Muscle layer of colon (tissue), 2 donors: ENCODE measurements around the gene DOCK1.

Source experiments
- H3K27ac ChIP-seq: one replicate; pipeline ENCODE4 v1.7.0; 2013; ENCODE audit warnings: low read depth, mild to moderate bottlenecking, low read length, moderate library complexity
- H3K27me3 ChIP-seq, 2 donors: one replicate each; pipeline ENCODE4 v1.7.0; 2013; ENCODE audit warnings: low read length in 2 of 2, mild to moderate bottlenecking in 2 of 2; ENCODE audit not compliant: insufficient read depth in 2 of 2, control insufficient read depth in 1 of 2
- H3K36me3 ChIP-seq: one replicate; pipeline ENCODE4 v1.7.0; 2013; ENCODE audit warnings: mild to moderate bottlenecking, low read length; ENCODE audit not compliant: insufficient read depth
- H3K4me1 ChIP-seq: one replicate; pipeline ENCODE4 v1.7.0; 2013; ENCODE audit warnings: mild to moderate bottlenecking, low read length; ENCODE audit not compliant: insufficient read depth
- H3K4me3 ChIP-seq, 2 donors: one replicate each; pipeline ENCODE4 v1.7.0; 2013; ENCODE audit warnings: low read length in 2 of 2, low read depth in 1 of 2, mild to moderate bottlenecking in 1 of 2, moderate library complexity in 1 of 2
- H3K9ac ChIP-seq: one replicate; pipeline ENCODE4 v1.7.0; 2013; ENCODE audit warnings: low read length
- H3K9me3 ChIP-seq: one replicate; pipeline ENCODE4 v1.7.0; 2013; ENCODE audit warnings: mild to moderate bottlenecking, low read length
- donor health status: abdominal sarcoma.
- donor health status: Adenocarcinoma of cecum.

Gene DOCK1

DNA sequence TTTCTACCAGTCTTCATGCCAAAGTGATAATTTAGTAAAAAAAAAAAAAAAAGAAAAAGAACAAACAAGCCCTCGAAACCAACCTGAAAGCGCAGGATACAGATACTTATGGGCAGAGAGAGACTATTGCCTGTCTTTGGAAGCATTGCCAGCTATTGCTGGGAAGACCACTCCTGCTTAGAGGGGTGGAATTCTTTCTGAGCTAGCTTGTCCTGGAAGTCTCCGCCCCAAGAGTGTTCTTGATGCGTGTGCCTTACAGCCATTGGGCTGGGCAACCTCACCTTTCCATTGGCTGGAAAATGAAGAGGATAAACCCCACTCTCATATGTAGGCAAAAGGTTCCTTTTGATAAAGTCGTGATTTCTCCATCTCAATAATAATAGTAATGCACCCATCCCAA, 311.0 kb downstream of the DOCK1 start:
- H3K9me3 ChIP-seq, result no peaks in the 10 kb centered on the region
- H3K9ac ChIP-seq, result no peak overlapping the region
- H3K27ac ChIP-seq, result no peak overlapping the region
- H3K4me3 ChIP-seq, result no peak overlapping the region
- H3K36me3 ChIP-seq, result no peaks in the 10 kb centered on the region
- no peaks in the 10 kb centered on the region for H3K4me1 ChIP-seq
- no peaks in the 10 kb centered on the region for H3K27me3 ChIP-seq

DNA sequence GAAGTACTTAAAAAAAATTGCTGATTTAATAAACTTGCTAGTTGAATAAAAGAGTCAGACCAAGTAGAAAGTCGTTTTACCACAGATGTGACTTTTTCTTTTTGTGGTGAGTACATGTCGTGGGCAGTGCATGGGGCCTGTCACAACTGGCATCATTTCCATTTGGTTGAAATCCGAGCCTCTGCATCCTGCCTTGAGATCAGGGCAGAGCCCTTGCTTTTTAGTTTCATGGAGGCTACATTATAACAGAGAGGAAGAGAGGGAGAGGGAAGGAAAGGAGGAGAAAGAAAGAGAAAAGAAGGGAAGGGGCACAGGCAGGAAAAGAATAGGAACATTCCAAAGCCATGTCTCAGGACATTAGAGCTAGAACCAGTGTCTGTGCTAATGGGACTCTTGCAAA, 311.6 kb downstream of the DOCK1 start:
- Histone ChIP-seq H3K27me3 (no peaks in the 10 kb centered on the region), H3K4me3 (no peak overlapping the region), H3K4me1 (no peaks in the 10 kb centered on the region), H3K27ac (no peak overlapping the region), H3K36me3 (no peaks in the 10 kb centered on the region), H3K9me3 (no peaks in the 10 kb centered on the region), H3K9ac (no peak overlapping the region)

DNA sequence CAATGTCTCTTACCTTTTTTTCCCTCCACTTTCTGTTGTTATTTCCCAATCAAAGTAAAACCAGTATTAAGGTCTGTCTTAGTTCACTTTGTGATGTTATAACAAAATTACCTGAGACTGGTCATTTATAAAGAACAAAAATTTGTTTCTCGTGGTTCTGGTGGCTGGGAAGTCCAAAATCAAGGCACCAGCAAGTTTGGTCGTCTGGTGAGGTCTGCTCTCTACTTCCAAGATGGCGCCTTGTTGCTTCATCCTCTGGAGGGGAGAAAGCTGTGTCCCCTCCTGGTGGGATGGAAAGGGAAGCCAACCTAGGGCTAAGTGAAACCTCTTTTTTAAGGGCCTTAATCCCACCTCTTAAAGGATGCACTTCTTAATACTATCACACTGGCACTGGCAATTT, 313.4 kb downstream of the DOCK1 start:
- H3K9ac ChIP-seq, result no peak overlapping the region
- no peaks in the 10 kb centered on the region for H3K9me3 ChIP-seq
- no peaks in the 10 kb centered on the region for H3K4me1 ChIP-seq
- no peaks in the 10 kb centered on the region for H3K27me3 ChIP-seq
- no peak overlapping the region for H3K27ac ChIP-seq
- no peak overlapping the region for H3K4me3 ChIP-seq
- H3K36me3 ChIP-seq, result no peaks in the 10 kb centered on the region

DNA sequence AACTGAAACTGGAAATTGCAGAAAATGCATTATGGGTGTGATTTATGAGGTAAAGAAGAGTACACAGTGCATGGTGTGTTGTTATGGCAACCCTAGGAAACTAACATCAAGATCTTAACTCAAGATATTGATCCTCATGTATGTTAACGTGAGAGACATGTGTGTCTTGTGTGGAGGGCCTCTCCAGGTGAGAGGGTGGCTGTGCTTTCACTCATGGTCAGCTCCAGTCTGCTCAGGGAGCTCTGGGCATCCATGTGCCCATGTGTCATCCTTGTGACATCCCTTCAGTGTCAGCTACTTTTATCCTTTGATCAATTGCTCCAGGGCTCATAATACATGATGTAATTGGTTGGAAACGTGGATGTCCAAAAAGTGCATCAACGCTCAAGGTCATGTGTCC, 316.1 kb downstream of the DOCK1 start:
- Histone ChIP-seq H3K9me3 (no peaks in the 10 kb centered on the region), H3K4me1 (no peaks in the 10 kb centered on the region), H3K27me3 (no peaks in the 10 kb centered on the region), H3K27ac (no peak overlapping the region), H3K9ac (no peak overlapping the region), H3K36me3 (no peaks in the 10 kb centered on the region), H3K4me3 (no peak overlapping the region)

DNA sequence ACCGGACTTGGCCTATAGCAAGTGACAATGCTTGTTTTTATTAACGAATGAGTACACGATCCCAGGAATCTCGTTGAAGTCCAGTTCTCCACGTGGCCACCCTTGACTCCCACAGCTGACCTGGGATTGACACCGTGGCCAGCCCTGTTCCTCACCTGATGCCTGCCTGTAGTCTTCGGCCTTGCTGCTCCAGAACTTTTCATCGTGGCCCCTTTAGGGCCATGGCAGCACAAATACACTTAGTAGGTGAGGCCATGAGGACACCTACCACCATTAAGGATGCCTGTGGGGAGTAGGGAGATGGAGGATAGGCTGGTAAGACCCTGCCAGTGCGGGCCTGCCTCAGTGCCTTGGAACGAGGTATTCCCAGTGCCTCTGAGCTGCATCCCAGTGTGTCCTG, 321.8 kb downstream of the DOCK1 start:
- H3K4me3 ChIP-seq, result no peak overlapping the region
- H3K27me3 ChIP-seq, result no peaks in the 10 kb centered on the region
- H3K9me3 ChIP-seq, result no peaks in the 10 kb centered on the region
- no peaks in the 10 kb centered on the region for H3K36me3 ChIP-seq
- H3K4me1 ChIP-seq, result no peaks in the 10 kb centered on the region
- H3K27ac ChIP-seq, result no peak overlapping the region
- H3K9ac ChIP-seq, result no peak overlapping the region

DNA sequence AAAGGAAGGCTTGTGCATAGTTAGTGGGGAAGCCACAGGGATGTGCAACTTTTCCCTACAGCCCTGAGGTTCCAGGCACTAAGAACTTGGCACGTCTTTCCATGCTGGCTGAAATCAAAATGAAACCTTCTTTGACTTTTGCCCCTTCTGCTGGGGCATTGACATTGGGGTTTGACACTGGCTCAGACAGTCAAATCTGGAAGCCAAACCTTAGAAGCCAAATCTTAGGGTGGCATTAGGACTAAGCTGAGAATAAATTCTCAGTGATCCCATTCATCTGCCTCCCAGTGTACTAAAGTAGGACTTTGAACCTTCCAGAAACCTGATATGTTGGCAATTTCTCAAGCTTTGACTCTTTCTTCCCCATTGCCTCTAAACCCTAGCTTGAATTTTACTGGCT, 322.4 kb downstream of the DOCK1 start:
- Histone ChIP-seq H3K4me1 (no peaks in the 10 kb centered on the region), H3K9ac (no peak overlapping the region), H3K36me3 (no peaks in the 10 kb centered on the region), H3K9me3 (no peaks in the 10 kb centered on the region), H3K4me3 (no peak overlapping the region), H3K27me3 (no peaks in the 10 kb centered on the region), H3K27ac (no peak overlapping the region)

DNA sequence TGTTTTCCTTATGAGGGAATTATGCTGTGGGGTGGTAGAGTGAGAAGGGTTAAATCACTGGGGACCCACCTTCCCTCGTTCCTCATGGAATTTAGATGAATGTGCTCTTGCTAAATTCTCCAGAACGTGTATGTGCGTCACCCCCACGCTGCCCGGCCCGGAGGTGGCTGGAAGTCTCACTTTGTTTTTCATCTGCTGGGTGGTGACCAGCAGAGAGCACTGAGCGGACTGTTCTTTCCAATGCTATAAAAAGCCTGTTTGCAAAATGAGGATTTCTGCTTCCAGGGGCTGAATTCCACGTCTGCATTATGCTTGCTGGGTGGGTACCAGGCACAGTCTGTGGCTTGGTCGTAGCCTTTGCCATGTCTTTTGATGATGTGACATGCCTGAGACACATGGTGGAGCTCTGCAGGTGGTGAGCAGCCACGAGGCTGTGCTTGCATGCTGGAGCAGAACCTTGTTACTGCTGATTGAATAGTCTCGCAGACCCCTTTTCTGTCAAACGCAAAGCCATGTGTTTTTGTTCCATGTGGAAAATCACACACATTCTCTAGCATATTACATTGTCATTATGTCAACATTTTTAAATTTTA, 323.1 kb downstream of the DOCK1 start:
- Histone ChIP-seq H3K9me3 (no peaks in the 10 kb centered on the region), H3K27ac (no peak overlapping the region), H3K27me3 (no peaks in the 10 kb centered on the region), H3K9ac (no peak overlapping the region), H3K4me1 (no peaks in the 10 kb centered on the region), H3K4me3 (no peak overlapping the region), H3K36me3 (no peaks in the 10 kb centered on the region)

DNA sequence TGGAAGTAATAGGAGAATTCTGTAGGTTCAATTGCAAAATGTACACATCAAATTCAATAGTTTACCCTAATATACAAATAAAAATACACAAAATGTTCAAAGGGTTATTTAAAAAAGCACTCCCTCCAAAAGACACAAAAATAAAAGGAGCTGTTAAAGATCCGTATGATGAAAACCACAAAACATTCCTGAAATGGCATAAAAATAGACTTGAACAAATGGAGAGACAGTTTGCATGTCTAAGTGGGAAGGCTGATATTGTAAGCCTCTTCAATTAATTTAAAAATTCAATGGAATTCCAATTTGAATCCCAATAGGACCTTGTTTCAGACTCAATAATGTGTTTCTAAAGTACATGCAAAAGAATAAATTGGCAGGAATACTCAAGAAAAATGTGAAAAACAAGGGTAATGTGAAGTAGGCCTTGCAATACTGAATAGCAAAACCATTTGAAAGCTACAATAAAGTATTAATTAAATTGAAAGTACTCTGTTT, 329.1 kb downstream of the DOCK1 start:
- Histone ChIP-seq H3K4me1 (no peaks in the 10 kb centered on the region), H3K9me3 (no peaks in the 10 kb centered on the region), H3K36me3 (no peaks in the 10 kb centered on the region), H3K9ac (no peak overlapping the region), H3K27ac (no peak overlapping the region), H3K4me3 (no peak overlapping the region), H3K27me3 (no peaks in the 10 kb centered on the region)

DNA sequence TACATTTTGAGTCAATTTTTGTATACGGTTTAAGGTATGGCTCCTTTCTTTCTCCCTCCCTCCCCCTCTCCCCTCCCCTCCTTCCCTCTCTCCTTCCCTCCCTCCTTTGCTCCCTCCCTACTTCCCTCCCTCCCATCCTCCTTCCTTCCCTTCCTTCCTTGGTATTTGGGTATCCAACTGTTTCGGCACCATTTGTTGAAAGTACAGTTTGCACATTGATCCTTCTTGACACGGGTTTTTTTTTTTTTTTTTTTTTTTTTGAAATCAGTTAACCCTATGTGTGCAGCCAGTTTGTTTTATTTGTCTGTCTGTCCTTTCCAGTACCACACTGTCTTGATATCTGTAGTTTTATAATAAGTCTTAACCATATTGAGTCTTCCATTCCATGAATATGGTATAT, 331.0 kb downstream of the DOCK1 start:
- H3K27me3 ChIP-seq, result no peaks in the 10 kb centered on the region
- no peaks in the 10 kb centered on the region for H3K36me3 ChIP-seq
- no peak overlapping the region for H3K27ac ChIP-seq

DNA sequence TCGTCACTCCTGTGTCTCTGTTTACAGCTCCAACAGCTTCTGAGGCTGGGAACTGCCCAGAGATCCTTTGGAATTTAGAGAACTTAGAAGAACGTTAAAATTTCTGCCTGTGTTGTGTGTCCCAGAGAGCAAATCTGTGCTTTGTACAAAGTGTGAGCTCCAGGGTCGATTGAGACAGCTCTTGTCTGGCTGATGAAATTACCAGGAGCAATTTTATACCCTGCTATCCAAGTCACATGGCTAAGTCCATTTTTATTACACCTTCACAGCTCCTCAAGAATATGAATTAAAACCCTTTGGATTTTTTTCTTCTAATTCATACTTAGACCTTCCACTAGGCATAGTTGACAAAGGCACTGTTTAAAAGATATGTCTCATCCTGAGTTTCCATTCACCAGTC, 337.7 kb downstream of the DOCK1 start:
- H3K36me3 ChIP-seq, result peaks cover 4% of the 10 kb centered on the region
- no peak overlapping the region for H3K4me3 ChIP-seq
- no peak overlapping the region for H3K9ac ChIP-seq
- H3K27ac ChIP-seq, result no peak overlapping the region
- no peaks in the 10 kb centered on the region for H3K4me1 ChIP-seq
- H3K27me3 ChIP-seq, result no peaks in the 10 kb centered on the region
- no peaks in the 10 kb centered on the region for H3K9me3 ChIP-seq

More for the DNA sequence above, 331.0 kb downstream of the DOCK1 start:
- Histone ChIP-seq H3K4me1 (no peaks in the 10 kb centered on the region), H3K9me3 (no peaks in the 10 kb centered on the region), H3K9ac (no peak overlapping the region), H3K4me3 (no peak overlapping the region)

DNA sequence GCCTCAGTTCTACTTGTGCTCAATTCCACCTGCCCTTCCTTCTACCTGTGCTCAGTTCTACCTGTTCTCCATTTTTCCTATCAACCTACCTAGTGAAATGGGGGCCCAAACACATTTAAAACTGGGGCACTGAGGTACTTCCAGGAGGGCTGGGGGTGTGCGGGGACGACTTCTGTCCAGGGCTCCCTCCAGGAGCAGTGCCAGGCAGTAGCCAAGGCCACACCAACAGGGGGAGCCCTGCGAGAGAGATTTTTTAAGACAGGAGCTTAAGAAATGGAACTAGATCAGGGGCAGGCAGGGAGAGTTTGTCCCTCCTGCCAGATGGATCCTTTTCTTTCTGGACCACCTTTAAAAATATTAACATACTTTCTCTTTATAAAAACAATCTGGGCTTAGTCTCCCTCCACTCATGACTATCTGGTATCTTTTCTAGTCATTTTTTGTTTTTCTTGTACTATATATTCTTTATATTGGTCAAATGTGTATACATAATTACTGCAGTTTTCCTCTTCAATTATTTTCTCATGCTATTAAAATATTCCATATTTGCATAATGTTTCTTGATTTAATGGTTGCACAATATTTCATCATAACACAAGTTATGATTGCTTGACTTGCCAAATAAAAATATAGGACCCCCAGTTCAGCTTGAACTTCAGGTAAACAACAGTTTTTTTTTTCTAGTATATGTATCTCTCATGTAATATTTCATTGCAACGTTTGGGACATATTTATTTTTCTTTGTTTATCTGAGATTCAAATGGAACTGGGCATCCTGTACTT, 338.5 kb downstream of the DOCK1 start:
- H3K4me1 ChIP-seq, result no peaks in the 10 kb centered on the region
- no peaks in the 10 kb centered on the region for H3K9me3 ChIP-seq
- no peaks in the 10 kb centered on the region for H3K27me3 ChIP-seq
- H3K27ac ChIP-seq, result no peak overlapping the region
- peaks cover 4% of the 10 kb centered on the region for H3K36me3 ChIP-seq
- H3K9ac ChIP-seq, result no peak overlapping the region
- no peak overlapping the region for H3K4me3 ChIP-seq

DNA sequence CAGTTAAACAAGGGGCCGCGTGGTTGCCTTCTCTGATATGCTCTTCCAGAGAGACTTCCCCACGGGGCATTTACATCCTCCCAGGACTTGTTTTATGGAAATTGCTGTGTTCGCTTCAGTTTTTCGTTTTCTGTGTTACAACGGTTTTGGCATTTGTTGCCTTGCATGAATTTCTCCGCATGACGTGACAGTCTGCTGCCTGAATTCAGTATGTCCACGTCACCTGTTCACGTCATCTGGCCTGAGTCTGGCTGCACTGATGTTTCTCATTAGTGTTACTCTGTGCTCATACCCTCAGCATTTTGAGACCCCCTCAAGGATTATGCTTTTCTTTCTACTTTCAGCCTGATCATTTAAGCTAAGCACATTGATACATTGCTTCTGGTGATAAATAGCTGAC, 340.2 kb downstream of the DOCK1 start:
- peaks cover 13% of the 10 kb centered on the region for H3K36me3 ChIP-seq
- no peak overlapping the region for H3K27ac ChIP-seq
- no peaks in the 10 kb centered on the region for H3K4me1 ChIP-seq
- no peak overlapping the region for H3K9ac ChIP-seq
- H3K4me3 ChIP-seq, result no peak overlapping the region
- no peaks in the 10 kb centered on the region for H3K27me3 ChIP-seq
- no peaks in the 10 kb centered on the region for H3K9me3 ChIP-seq
